ENCODE measurements around the gene OXLD1.
A peak's percentile ranks its signal among the peaks of the same experiment; 100 is the strongest.

DNA sequence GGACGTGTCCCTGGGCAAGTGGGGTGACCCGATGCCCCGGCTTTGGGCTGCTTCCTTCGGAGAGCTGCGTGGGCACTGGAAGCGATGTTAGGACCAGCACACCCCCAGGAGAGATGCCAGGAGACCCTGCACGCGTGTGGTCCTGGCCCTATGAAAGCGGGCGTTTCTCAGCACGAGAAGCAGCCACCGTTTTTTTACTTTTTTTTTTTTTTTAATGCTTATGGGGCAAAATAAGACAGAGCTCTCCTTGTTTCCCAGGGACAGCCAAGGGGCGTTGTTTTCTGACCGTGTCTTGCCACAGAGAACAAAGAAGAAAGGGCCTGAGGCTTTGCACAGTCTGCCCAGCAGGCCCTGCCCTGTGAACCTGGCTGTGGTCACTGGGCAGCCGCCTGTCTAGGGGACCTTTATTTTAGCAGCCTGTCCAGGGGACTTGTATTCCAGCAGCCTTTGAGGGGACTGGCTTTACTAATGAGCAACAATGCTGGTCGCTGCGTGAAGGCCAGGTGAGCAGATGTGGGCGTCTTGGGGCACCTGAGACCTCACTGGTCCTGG lies 46.7 kb upstream of the OXLD1 start:
- no peak for TF ChIP-seq CTCF (IDR thresholded peaks at IDR 0.05)
- TF ChIP-seq MAX (IDR thresholded peaks at IDR 0.05; ENCODE audit: low read depth), result no peak
- TF ChIP-seq TCF12 (IDR thresholded peaks at IDR 0.05), result no peak
- no peak for TF ChIP-seq RXRA (IDR thresholded peaks at IDR 0.05; ENCODE audit: borderline replicate concordance, low read depth)
- no peak for TF ChIP-seq JUND (IDR thresholded peaks at IDR 0.05)
- no peak for TF ChIP-seq FOXJ3 (CRISPR knock-in tag; IDR thresholded peaks at IDR 0.05)
- TF ChIP-seq TAF1 (IDR thresholded peaks at IDR 0.05; ENCODE audit: borderline replicate concordance, low read depth, low read length), result no peak
- TF ChIP-seq, protein P1, sequence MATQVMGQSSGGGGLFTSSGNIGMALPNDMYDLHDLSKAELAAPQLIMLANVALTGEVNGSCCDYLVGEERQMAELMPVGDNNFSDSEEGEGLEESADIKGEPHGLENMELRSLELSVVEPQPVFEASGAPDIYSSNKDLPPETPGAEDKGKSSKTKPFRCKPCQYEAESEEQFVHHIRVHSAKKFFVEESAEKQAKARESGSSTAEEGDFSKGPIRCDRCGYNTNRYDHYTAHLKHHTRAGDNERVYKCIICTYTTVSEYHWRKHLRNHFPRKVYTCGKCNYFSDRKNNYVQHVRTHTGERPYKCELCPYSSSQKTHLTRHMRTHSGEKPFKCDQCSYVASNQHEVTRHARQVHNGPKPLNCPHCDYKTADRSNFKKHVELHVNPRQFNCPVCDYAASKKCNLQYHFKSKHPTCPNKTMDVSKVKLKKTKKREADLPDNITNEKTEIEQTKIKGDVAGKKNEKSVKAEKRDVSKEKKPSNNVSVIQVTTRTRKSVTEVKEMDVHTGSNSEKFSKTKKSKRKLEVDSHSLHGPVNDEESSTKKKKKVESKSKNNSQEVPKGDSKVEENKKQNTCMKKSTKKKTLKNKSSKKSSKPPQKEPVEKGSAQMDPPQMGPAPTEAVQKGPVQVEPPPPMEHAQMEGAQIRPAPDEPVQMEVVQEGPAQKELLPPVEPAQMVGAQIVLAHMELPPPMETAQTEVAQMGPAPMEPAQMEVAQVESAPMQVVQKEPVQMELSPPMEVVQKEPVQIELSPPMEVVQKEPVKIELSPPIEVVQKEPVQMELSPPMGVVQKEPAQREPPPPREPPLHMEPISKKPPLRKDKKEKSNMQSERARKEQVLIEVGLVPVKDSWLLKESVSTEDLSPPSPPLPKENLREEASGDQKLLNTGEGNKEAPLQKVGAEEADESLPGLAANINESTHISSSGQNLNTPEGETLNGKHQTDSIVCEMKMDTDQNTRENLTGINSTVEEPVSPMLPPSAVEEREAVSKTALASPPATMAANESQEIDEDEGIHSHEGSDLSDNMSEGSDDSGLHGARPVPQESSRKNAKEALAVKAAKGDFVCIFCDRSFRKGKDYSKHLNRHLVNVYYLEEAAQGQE (IDR thresholded peaks at IDR 0.05; ENCODE audit: low read depth, low read length), result no peak
- TF ChIP-seq FOSL2 (IDR thresholded peaks at IDR 0.05; ENCODE audit: borderline replicate concordance, low read depth), result no peak
- TF ChIP-seq USF1 (IDR thresholded peaks at IDR 0.05; ENCODE audit: borderline replicate concordance, low read depth), result no peak
- no peak for TF ChIP-seq POLR2AphosphoS5 (IDR thresholded peaks at IDR 0.05; ENCODE audit: low read depth, low read length)
- no peak for TF ChIP-seq FOXM1 (IDR thresholded peaks at IDR 0.05; ENCODE audit: low read depth)
- TF ChIP-seq GATA2 (CRISPR knock-in tag; IDR thresholded peaks at IDR 0.05), result no peak
- TF ChIP-seq MXI1 (IDR thresholded peaks at IDR 0.05; ENCODE audit: low read depth, low read length), result 0 out of 2 replicates have a peak, but pooled peaks have one; percentile 10
